ENCODE data around the gene RHBG.

GRCh38 chr1:156412653-156413321, 43.8 kb downstream of the RHBG start:
- no peak for TF ChIP-seq CTCF (IDR thresholded peaks at IDR 0.05)
- TF ChIP-seq POLR2A (IDR thresholded peaks at IDR 0.05; ENCODE audit: low read depth), result no peak
- no peak for TF ChIP-seq EP300 (IDR thresholded peaks at IDR 0.05)
- TF ChIP-seq POLR2AphosphoS5 (IDR thresholded peaks at IDR 0.05), result no peak
